Measurements from ENCODE around the gene KLF16.

Gene KLF16

GRCh38 chr19:1843116-1843515 is 20.3 kb downstream of the KLF16 start:
- DNase-seq (ENCODE audit: low read depth) = no peak
- TF ChIP-seq CTCF (conservative IDR thresholded peaks at IDR 0.05; ENCODE audit: low read depth, low read length) = no peak
- no peak overlapping the region for H3K4me3 ChIP-seq (ENCODE audit: low read length)

- no peak for DNase-seq (ENCODE audit: low read depth)
- H3K4me3 ChIP-seq (ENCODE audit: low read length) = no peak overlapping the region
- TF ChIP-seq CTCF (conservative IDR thresholded peaks at IDR 0.05; ENCODE audit: low read depth, low read length) = no peak
These were observed 22.0 kb downstream of the KLF16 start for GRCh38 chr19:1841209-1841924.

- H3K4me3 ChIP-seq (ENCODE audit: low read length) = no peak overlapping the region
- TF ChIP-seq CTCF (conservative IDR thresholded peaks at IDR 0.05; ENCODE audit: low read depth, low read length) = no peak
- DNase-seq (ENCODE audit: low read depth) = no peak
These were observed 22.8 kb downstream of the KLF16 start for GRCh38 chr19:1840541-1841115.

- TF ChIP-seq CTCF (conservative IDR thresholded peaks at IDR 0.05; ENCODE audit: low read depth, low read length) = no peak
- DNase-seq (ENCODE audit: low read depth) = no peak
- no peak overlapping the region for H3K4me3 ChIP-seq (ENCODE audit: low read length)
These were observed 23.5 kb downstream of the KLF16 start for GRCh38 chr19:1839658-1840540.

GRCh38 chr19:1837625-1838105 is 25.7 kb downstream of the KLF16 start:
- H3K4me3 ChIP-seq (ENCODE audit: low read length) = no peak overlapping the region
- no peak for DNase-seq (ENCODE audit: low read depth)
- TF ChIP-seq CTCF (conservative IDR thresholded peaks at IDR 0.05; ENCODE audit: low read depth, low read length) = peak; percentile 97

- no peak for DNase-seq (ENCODE audit: low read depth)
These were observed 26.2 kb downstream of the KLF16 start for GRCh38 chr19:1837222-1837565.

More at GRCh38 chr19:1837222-1837565, 26.2 kb downstream of the KLF16 start:
- TF ChIP-seq CTCF (conservative IDR thresholded peaks at IDR 0.05; ENCODE audit: low read depth, low read length) = no peak
- H3K4me3 ChIP-seq (ENCODE audit: low read length) = no peak overlapping the region

Data from retinal pigment epithelial cell (primary cell).